Left lung (tissue), 10 donors: ENCODE measurements around the gene TARBP2. TPM values are rescaled to one million over a fixed set of nuclear protein-coding genes. Genes with fewer than 3 reads are reported as not detected.

Experiments used
- ATAC-seq: fragments of 200-7000 bp; cut with Tn5 transposase; one replicate; pipeline ENCODE4 v1.9.1; 2020; ENCODE audit warnings: moderate library complexity
- DNase-seq, 4 donors: peaks; one replicate each; pipeline ENCODE4 v3.0.0-alpha.2; 2013 to 2020
- H3K27ac ChIP-seq, 2 donors: fragments of 200-600 bp; sonication (generic) in 1 of 2; one replicate each; pipeline versions ENCODE4 v1.5.0 to v1.8.0; 2020 to 2021
- H3K27me3 ChIP-seq, 2 donors: fragments of 200-600 bp; sonication (generic) in 1 of 2; one replicate each; pipeline versions ENCODE4 v1.5.0 to v1.8.0; 2020 to 2021
- H3K36me3 ChIP-seq, 2 donors: fragments of 200-600 bp; sonication (generic) in 1 of 2; one replicate each; pipeline versions ENCODE4 v1.5.0 to v1.8.0; 2020 to 2021
- H3K4me1 ChIP-seq, 2 donors: fragments of 200-600 bp; one replicate each; pipeline ENCODE4 v1.8.0; 2021
- H3K4me3 ChIP-seq, 2 donors: fragments of 200-600 bp; sonication (generic) in 1 of 2; one replicate each; pipeline versions ENCODE4 v1.5.0 to v1.8.0; 2020 to 2021; ENCODE audit warnings: mild to moderate bottlenecking in 1 of 2
- H3K9me3 ChIP-seq, 2 donors: fragments of 200-600 bp; sonication (generic) in 1 of 2; one replicate each; pipeline versions ENCODE4 v1.5.0 to v1.8.0; 2020 to 2021
- CTCF ChIP-seq, 2 donors: fragments of 200-600 bp; sonication (generic) in 1 of 2; IDR thresholded peaks; one replicate each; pipeline versions ENCODE4 v1.5.0 to v1.8.0; 2021; ENCODE audit warnings: antibody characterized with exemption in 2 of 2
- intact Hi-C, 2 donors: fragments of 100-400 bp; cut with DNase I; formaldehyde crosslinking; loops; one replicate each; pipeline versions ENCODE4 v1.11.2 to v1.14.2; 2022
- polyA plus RNA-seq, 6 donors: library from polyadenylated mRNA; unstranded; fragments of 120-200 nt; gene quantifications; one replicate each; pipeline ENCODE4 v1.2.1, GENCODE V29; 2013; ENCODE audit not compliant: insufficient read length in 6 of 6
- total RNA-seq, 2 donors: library from RNA; stranded (reverse); fragmentation: NEBNext Ultra II Directional; extraction: Animal tissue kit (Norgen Biotek cat#: 25700); gene quantifications; one replicate each; pipeline ENCODE4 v1.2.1, GENCODE V29; 2021
- donor health status: DM: no; HTN: yes; CAD: no.
- donor health status: DM: no; HTN: no; CAD: no.

The TARBP2 gene
- total and polyA plus RNA-seq, 8 donors, result 35.6 to 58.6 (median 48.1) TPM

DNA sequence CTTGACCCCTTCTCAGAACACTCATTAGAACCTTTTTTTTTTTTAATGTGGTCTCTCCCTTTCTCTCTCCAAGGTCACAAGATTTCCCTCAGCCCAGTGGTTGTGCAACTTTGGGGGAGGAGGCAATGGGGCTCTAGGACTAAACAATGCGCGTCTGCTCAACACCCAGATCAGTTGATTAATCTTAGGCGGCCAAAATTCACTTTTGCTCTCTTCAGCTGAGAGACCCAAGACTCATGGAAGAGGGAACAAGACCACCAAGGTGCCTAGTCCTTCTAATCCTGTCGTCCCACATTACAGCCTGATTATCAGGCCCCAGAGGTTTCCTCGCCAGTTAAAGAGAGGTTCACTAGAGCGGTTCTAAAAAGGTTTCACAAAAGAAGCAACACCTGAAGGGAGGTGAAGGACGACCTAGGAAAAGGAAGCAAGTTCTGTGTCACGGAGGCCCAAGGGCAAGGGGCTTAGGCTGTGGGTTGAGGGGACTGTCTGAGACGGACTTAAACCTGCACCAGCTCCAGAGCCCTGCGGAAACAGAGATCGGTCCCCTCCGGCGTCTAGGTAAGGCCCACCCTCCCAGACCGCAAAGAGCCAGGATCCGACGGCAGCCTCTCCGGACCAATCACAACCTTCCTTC lies 824 bp upstream of the TARBP2 start:
- H3K4me1 ChIP-seq, result peaks cover 29 to 60% of the 10 kb centered on the region in 2 donors
- H3K4me3 ChIP-seq, result peak overlapping the region; percentile 66 to 77
- H3K9me3 ChIP-seq, result no peaks in the 10 kb centered on the region
- peaks cover 0 to 15% of the 10 kb centered on the region in 2 donors for H3K36me3 ChIP-seq
- intact Hi-C loops, result loop anchor here in 1 of 2 donors (10.0 kb wide), 1 partner anchor 175 kb away; the partner anchor contains the start of gene AAAS
- H3K27ac ChIP-seq, result peak overlapping the region; percentile 98
- no peaks in the 10 kb centered on the region for H3K27me3 ChIP-seq
- ATAC-seq (peak; percentile 30), DNase-seq (peak in 3 of 4 donors; percentile 75 to 87 (median 77))
- TF ChIP-seq CTCF (IDR thresholded peaks at IDR 0.05), result no peak

- H3K9me3 ChIP-seq, result no peaks in the 10 kb centered on the region
- H3K4me1 ChIP-seq, result peaks cover 19 to 49% of the 10 kb centered on the region in 2 donors
- peak overlapping the region; percentile 66 to 77 for H3K4me3 ChIP-seq
- DNase-seq (no peak), ATAC-seq (no peak)
- TF ChIP-seq CTCF (IDR thresholded peaks at IDR 0.05), result no peak
- no peaks in the 10 kb centered on the region for H3K27me3 ChIP-seq
- peaks cover 0 to 30% of the 10 kb centered on the region in 2 donors for H3K36me3 ChIP-seq
- intact Hi-C loops, result loop anchor here in 1 of 2 donors (10.0 kb wide), 1 partner anchor 177 kb away; the partner anchor contains the start of gene AAAS
- H3K27ac ChIP-seq, result peak overlapping the region; percentile 98
Measured at GRCh38 chr12:53501615-53502181, 615 bp downstream of the TARBP2 start.

DNA sequence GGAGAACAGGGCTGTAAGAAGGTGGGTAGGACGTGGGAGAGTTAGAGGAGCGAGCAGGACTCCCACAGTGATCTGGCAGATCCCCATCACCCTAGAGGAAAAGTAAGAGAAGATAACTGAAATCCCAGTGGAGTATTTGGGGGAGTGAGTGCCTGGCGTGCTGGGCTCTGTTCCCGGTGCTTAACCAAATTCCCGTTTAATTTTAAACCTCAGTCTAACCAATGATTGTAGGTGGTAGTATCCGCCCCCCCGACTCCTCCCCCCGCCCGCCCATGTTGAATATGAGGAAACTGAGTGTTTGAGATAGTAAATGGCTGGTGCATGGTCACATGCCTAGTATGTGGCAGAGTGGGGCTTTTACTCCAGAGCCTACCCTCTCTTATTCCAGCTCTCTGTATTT lies 1.2 kb downstream of the TARBP2 start:
- no peak for TF ChIP-seq CTCF (IDR thresholded peaks at IDR 0.05)
- DNase-seq (no peak), ATAC-seq (no peak)
- intact Hi-C loops, result loop anchor here in 1 of 2 donors (10.0 kb wide), 1 partner anchor 178 kb away; the partner anchor contains the start of gene AAAS
- no peaks in the 10 kb centered on the region for H3K27me3 ChIP-seq
- H3K4me3 ChIP-seq, result peak overlapping the region in 1 of 2 donors; percentile 77
- no peaks in the 10 kb centered on the region for H3K9me3 ChIP-seq
- H3K36me3 ChIP-seq, result peaks cover 0 to 36% of the 10 kb centered on the region in 2 donors
- H3K27ac ChIP-seq, result peak overlapping the region; percentile 98
- peaks cover 14 to 46% of the 10 kb centered on the region in 2 donors for H3K4me1 ChIP-seq

- no peak for TF ChIP-seq CTCF (IDR thresholded peaks at IDR 0.05)
- Histone ChIP-seq H3K9me3 (no peaks in the 10 kb centered on the region), H3K36me3 (peaks cover 0 to 42% of the 10 kb centered on the region in 2 donors), H3K27me3 (no peaks in the 10 kb centered on the region), H3K4me1 (peaks cover 14 to 41% of the 10 kb centered on the region in 2 donors), H3K4me3 (no peak overlapping the region), H3K27ac (peak overlapping the region; percentile 24 to 98)
- ATAC-seq, result no peak
- intact Hi-C loops, result loop anchor here in 1 of 2 donors (10.0 kb wide), 1 partner anchor 178 kb away; the partner anchor contains the start of gene AAAS
- no peak for DNase-seq
Measured at GRCh38 chr12:53502983-53503728, 2.1 kb downstream of the TARBP2 start.
